Measurements from ENCODE around the gene CMPK1.
"Not testable (repeated sequence)": the region's sequence is repeated elsewhere in the genome, so short reads cannot be mapped to it uniquely, and the experiment has no call there.

GRCh38 chr1:47294863-47295262 lies 38.7 kb upstream of the CMPK1 start:
- TF ChIP-seq CTCF (conservative IDR thresholded peaks at IDR 0.05; ENCODE audit: low read depth, low read length); FOS (IDR thresholded peaks at IDR 0.05; ENCODE audit: low read depth, low read length): not testable (repeated sequence)
